ENCODE data around the gene ENDOD1. TPM values are rescaled to one million over a fixed set of nuclear protein-coding genes. Genes with fewer than 3 reads are reported as not detected.

ENDOD1 gene
- total and polyA plus RNA-seq, 2 donors from 2014 or later: 19.3 to 69.0 TPM

GRCh38 chr11:95145430-95146060 is 55.9 kb downstream of the ENDOD1 start:
- Histone ChIP-seq H3K9me3 (ENCODE audit: control insufficient read depth in 2 of 3, insufficient read depth in 1 of 3, low read length in 3 of 3) (no peaks in the 10 kb centered on the region), H3K27ac (ENCODE audit: low read depth in 2 of 2, low read length in 2 of 2) (no peak overlapping the region), H3K27me3 (ENCODE audit: control insufficient read depth, insufficient read depth, low read length) (no peaks in the 10 kb centered on the region), H3K9ac (ENCODE audit: low read length in 3 of 3) (no peak overlapping the region), H3K4me3 (ENCODE audit: low read length in 3 of 3) (no peak overlapping the region), H3K36me3 (ENCODE audit: control insufficient read depth in 2 of 3, insufficient read depth in 3 of 3, low read length in 3 of 3) (no peaks in the 10 kb centered on the region), H3K4me1 (ENCODE audit: control insufficient read depth in 2 of 3, insufficient read depth in 2 of 3, low read depth in 1 of 3, low read length in 3 of 3) (peaks cover 0 to 4% (median 0%) of the 10 kb centered on the region in 3 donors)
- intact Hi-C loops (cut with DNase I): no loop called here
- DNase-seq: no peak
- no peak for TF ChIP-seq CTCF (IDR thresholded peaks at IDR 0.05; ENCODE audit: borderline replicate concordance, extremely low read depth, insufficient read depth)
- no peak for FAIRE-seq

GRCh38 chr11:95147364-95147905 is 57.8 kb downstream of the ENDOD1 start:
- FAIRE-seq (no peak), DNase-seq (peak in 1 of 5 donors; percentile 47)
- no peaks in the 10 kb centered on the region for H3K27me3 ChIP-seq (ENCODE audit: control insufficient read depth, insufficient read depth, low read length)
- H3K4me3 ChIP-seq (ENCODE audit: low read length in 3 of 3): no peak overlapping the region
- H3K36me3 ChIP-seq (ENCODE audit: control insufficient read depth in 2 of 3, insufficient read depth in 3 of 3, low read length in 3 of 3): no peaks in the 10 kb centered on the region
- H3K9ac ChIP-seq (ENCODE audit: low read length in 3 of 3): no peak overlapping the region
- no peak for TF ChIP-seq CTCF (IDR thresholded peaks at IDR 0.05; ENCODE audit: borderline replicate concordance, extremely low read depth, insufficient read depth)
- H3K4me1 ChIP-seq (ENCODE audit: control insufficient read depth in 2 of 3, insufficient read depth in 2 of 3, low read depth in 1 of 3, low read length in 3 of 3): peaks cover 0 to 9% (median 0%) of the 10 kb centered on the region in 3 donors
- H3K9me3 ChIP-seq (ENCODE audit: control insufficient read depth in 2 of 3, insufficient read depth in 1 of 3, low read length in 3 of 3): no peaks in the 10 kb centered on the region
- no peak overlapping the region for H3K27ac ChIP-seq (ENCODE audit: low read depth in 2 of 2, low read length in 2 of 2)
- intact Hi-C loops (cut with DNase I): no loop called here

- Histone ChIP-seq H3K36me3 (ENCODE audit: control insufficient read depth in 2 of 3, insufficient read depth in 3 of 3, low read length in 3 of 3) (no peaks in the 10 kb centered on the region), H3K4me3 (ENCODE audit: low read length in 3 of 3) (no peak overlapping the region), H3K27ac (ENCODE audit: low read depth in 2 of 2, low read length in 2 of 2) (no peak overlapping the region), H3K9me3 (ENCODE audit: control insufficient read depth in 2 of 3, insufficient read depth in 1 of 3, low read length in 3 of 3) (no peaks in the 10 kb centered on the region), H3K4me1 (ENCODE audit: control insufficient read depth in 2 of 3, insufficient read depth in 2 of 3, low read depth in 1 of 3, low read length in 3 of 3) (peaks cover 0 to 9% (median 0%) of the 10 kb centered on the region in 3 donors), H3K9ac (ENCODE audit: low read length in 3 of 3) (no peak overlapping the region), H3K27me3 (ENCODE audit: control insufficient read depth, insufficient read depth, low read length) (no peaks in the 10 kb centered on the region)
- DNase-seq (no peak), FAIRE-seq (no peak)
- intact Hi-C loops (cut with DNase I): no loop called here
- no peak for TF ChIP-seq CTCF (IDR thresholded peaks at IDR 0.05; ENCODE audit: borderline replicate concordance, extremely low read depth, insufficient read depth)
Observed at GRCh38 chr11:95148406-95148805, 58.8 kb downstream of the ENDOD1 start.

All from kidney (tissue), 14 donors.